ENCODE results near the gene USHBP1. TPM values are rescaled to one million over a fixed set of nuclear protein-coding genes. Genes with fewer than 3 reads are reported as not detected.

The USHBP1 gene
- total RNA-seq, 1 experiment from 2014 or later = not detected

DNA sequence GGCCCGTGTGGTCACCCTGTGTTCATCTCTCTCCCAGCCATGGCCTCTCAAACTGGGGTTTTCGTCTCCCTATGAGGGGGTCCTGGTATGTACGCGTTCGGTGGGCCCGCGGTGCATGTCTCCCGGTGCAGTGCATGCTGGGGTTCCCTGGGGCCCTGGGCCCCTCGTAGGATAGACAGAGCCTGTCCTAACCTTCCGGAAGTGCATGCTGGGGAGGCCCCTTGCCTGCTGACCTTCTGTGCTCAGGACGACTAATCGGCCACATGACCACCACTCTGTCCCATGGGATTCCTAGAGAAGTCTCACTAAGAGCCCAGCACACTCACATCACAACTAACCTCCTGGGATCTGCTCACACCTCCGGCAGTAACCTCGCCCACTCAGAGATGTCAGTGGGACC lies 54.2 kb downstream of the USHBP1 start:
- ATAC-seq = no peak
- ChIA-PET CTCF (no interaction called here), POLR2A (no interaction called here)
- no peak overlapping the region for H3K27ac ChIP-seq (ENCODE audit: low read length)
- no peaks in the 10 kb centered on the region; the same call in 1 of the 2 replicates for H3K36me3 ChIP-seq (ENCODE audit: control insufficient read depth, insufficient read depth, low read length)
- no TSS peak for BruUV-seq (replicated peaks)
- H3K4me1 ChIP-seq (ENCODE audit: control insufficient read depth, insufficient read depth, low read length) = 0 out of 2 replicates have a peak, but pooled peaks cover 5% of the 10 kb centered on the region
- DNase-seq (ENCODE audit: low read depth, low spot score) = no peak
- TF ChIP-seq, protein P1, sequence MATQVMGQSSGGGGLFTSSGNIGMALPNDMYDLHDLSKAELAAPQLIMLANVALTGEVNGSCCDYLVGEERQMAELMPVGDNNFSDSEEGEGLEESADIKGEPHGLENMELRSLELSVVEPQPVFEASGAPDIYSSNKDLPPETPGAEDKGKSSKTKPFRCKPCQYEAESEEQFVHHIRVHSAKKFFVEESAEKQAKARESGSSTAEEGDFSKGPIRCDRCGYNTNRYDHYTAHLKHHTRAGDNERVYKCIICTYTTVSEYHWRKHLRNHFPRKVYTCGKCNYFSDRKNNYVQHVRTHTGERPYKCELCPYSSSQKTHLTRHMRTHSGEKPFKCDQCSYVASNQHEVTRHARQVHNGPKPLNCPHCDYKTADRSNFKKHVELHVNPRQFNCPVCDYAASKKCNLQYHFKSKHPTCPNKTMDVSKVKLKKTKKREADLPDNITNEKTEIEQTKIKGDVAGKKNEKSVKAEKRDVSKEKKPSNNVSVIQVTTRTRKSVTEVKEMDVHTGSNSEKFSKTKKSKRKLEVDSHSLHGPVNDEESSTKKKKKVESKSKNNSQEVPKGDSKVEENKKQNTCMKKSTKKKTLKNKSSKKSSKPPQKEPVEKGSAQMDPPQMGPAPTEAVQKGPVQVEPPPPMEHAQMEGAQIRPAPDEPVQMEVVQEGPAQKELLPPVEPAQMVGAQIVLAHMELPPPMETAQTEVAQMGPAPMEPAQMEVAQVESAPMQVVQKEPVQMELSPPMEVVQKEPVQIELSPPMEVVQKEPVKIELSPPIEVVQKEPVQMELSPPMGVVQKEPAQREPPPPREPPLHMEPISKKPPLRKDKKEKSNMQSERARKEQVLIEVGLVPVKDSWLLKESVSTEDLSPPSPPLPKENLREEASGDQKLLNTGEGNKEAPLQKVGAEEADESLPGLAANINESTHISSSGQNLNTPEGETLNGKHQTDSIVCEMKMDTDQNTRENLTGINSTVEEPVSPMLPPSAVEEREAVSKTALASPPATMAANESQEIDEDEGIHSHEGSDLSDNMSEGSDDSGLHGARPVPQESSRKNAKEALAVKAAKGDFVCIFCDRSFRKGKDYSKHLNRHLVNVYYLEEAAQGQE (IDR thresholded peaks at IDR 0.05; ENCODE audit: insufficient read depth in 1 of 2, low read depth in 2 of 2, low read length in 1 of 2) = no peak
- TF ChIP-seq SIN3A (IDR thresholded peaks at IDR 0.05; ENCODE audit: borderline replicate concordance, insufficient read depth, low read depth, low read length) = no peak
- TF ChIP-seq CTCF (IDR thresholded peaks at IDR 0.05) = no peak
- no peak for TF ChIP-seq POLR2AphosphoS5 (IDR thresholded peaks at IDR 0.05; ENCODE audit: low read depth, low read length)
- no peak for TF ChIP-seq TCF7L2 (IDR thresholded peaks at IDR 0.05; ENCODE audit: low read depth, low read length)
- H3K27me3 ChIP-seq (ENCODE audit: control insufficient read depth, insufficient read depth, low read length) = no peaks in the 10 kb centered on the region
- intact Hi-C loops (cut with micrococcal nuclease; ENCODE audit: unreplicated experiment) (no loop called here), in situ Hi-C loops (cut with HindIII; ENCODE audit: low pct_unique_long_range_greater_than_20kb, low sequenced_read_pairs) (no loop called here)
- no peak overlapping the region for H3K4me3 ChIP-seq (ENCODE audit: low read depth in 2 of 2, low read length in 2 of 2)
- no peaks in the 10 kb centered on the region for H3K9me3 ChIP-seq (ENCODE audit: control insufficient read depth, insufficient read depth, low read depth, low read length)

GRCh38 chr19:17209126-17210036 lies 55.2 kb downstream of the USHBP1 start:
- Histone ChIP-seq H3K27me3 (ENCODE audit: control insufficient read depth, insufficient read depth, low read length) (no peaks in the 10 kb centered on the region), H3K4me1 (ENCODE audit: control insufficient read depth, insufficient read depth, low read length) (no peaks in the 10 kb centered on the region), H3K9me3 (ENCODE audit: control insufficient read depth, insufficient read depth, low read depth, low read length) (no peaks in the 10 kb centered on the region), H3K36me3 (ENCODE audit: control insufficient read depth, insufficient read depth, low read length) (no peaks in the 10 kb centered on the region), H3K27ac (ENCODE audit: low read length) (no peak overlapping the region), H3K4me3 (ENCODE audit: low read depth in 2 of 2, low read length in 2 of 2) (no peak overlapping the region)
- no peak for TF ChIP-seq POLR2AphosphoS5 (IDR thresholded peaks at IDR 0.05; ENCODE audit: low read depth, low read length)
- ATAC-seq = peak; percentile 79
- ChIA-PET POLR2A (no interaction called here), CTCF (no interaction called here)
- no TSS peak for BruUV-seq (replicated peaks)
- in situ Hi-C loops (cut with HindIII; ENCODE audit: low pct_unique_long_range_greater_than_20kb, low sequenced_read_pairs) = no loop called here
- intact Hi-C loops (cut with micrococcal nuclease; ENCODE audit: unreplicated experiment) = no loop called here
- no peak for DNase-seq (ENCODE audit: low read depth, low spot score)
